IMR-90 (cell line): ENCODE results near the gene CWC27.
"Not testable (repeated sequence)": the region's sequence is repeated elsewhere in the genome, so short reads cannot be mapped to it uniquely, and the experiment has no call there.

Experiments used
- BHLHE40 ChIP-seq: fragments of 150-350 bp; IDR thresholded peaks from 2 replicates; pipeline ENCODE4 v1.6.1; 2016; ENCODE audit warnings: mild to moderate bottlenecking, low read depth, low read length
- CHD1 ChIP-seq: IDR thresholded peaks from 2 replicates; pipeline ENCODE4 v1.6.1; 2012; ENCODE audit warnings: low read depth, low read length, improper control_type of control experiment
- MXI1 ChIP-seq: IDR thresholded peaks from 2 replicates; pipeline ENCODE4 v1.6.1; 2012; ENCODE audit warnings: low read depth, mild to moderate bottlenecking, low read length, moderate library complexity, borderline replicate concordance
- POLR2A ChIP-seq: IDR thresholded peaks from 2 replicates; pipeline ENCODE4 v1.6.1; 2012; ENCODE audit warnings: mild to moderate bottlenecking, low read depth, low read length
- RAD21 ChIP-seq: IDR thresholded peaks from 2 replicates; pipeline ENCODE4 v1.6.1; 2012; ENCODE audit warnings: low read length, improper control_type of control experiment
- SMC3 ChIP-seq: fragments of 150-350 bp; IDR thresholded peaks from 2 replicates; pipeline ENCODE4 v1.6.1; 2016; ENCODE audit warnings: low read depth, mild to moderate bottlenecking, antibody characterized with exemption, low read length, moderate library complexity
- TF ChIP-seq, protein P1 (sequence below): conservative IDR thresholded peaks from 2 replicates; pipeline ENCODE4 v1.5.1; 2012; ENCODE audit warnings: mild to moderate bottlenecking, low read depth, low read length, improper control_type of control experiment
- TF ChIP-seq, protein P2 (sequence below): fragments of 150-350 bp; IDR thresholded peaks from 2 replicates; pipeline ENCODE4 v1.6.1; 2016; ENCODE audit warnings: low read depth, mild to moderate bottlenecking, low read length, moderate library complexity, borderline replicate concordance

GRCh38 chr5:64819345-64819744, 50.6 kb downstream of the CWC27 start:
- TF ChIP-seq, protein P1, sequence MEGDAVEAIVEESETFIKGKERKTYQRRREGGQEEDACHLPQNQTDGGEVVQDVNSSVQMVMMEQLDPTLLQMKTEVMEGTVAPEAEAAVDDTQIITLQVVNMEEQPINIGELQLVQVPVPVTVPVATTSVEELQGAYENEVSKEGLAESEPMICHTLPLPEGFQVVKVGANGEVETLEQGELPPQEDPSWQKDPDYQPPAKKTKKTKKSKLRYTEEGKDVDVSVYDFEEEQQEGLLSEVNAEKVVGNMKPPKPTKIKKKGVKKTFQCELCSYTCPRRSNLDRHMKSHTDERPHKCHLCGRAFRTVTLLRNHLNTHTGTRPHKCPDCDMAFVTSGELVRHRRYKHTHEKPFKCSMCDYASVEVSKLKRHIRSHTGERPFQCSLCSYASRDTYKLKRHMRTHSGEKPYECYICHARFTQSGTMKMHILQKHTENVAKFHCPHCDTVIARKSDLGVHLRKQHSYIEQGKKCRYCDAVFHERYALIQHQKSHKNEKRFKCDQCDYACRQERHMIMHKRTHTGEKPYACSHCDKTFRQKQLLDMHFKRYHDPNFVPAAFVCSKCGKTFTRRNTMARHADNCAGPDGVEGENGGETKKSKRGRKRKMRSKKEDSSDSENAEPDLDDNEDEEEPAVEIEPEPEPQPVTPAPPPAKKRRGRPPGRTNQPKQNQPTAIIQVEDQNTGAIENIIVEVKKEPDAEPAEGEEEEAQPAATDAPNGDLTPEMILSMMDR, result not testable (repeated sequence)
- TF ChIP-seq POLR2A, SMC3, BHLHE40, RAD21, CHD1, MXI1: not testable (repeated sequence)
- TF ChIP-seq, protein P2, sequence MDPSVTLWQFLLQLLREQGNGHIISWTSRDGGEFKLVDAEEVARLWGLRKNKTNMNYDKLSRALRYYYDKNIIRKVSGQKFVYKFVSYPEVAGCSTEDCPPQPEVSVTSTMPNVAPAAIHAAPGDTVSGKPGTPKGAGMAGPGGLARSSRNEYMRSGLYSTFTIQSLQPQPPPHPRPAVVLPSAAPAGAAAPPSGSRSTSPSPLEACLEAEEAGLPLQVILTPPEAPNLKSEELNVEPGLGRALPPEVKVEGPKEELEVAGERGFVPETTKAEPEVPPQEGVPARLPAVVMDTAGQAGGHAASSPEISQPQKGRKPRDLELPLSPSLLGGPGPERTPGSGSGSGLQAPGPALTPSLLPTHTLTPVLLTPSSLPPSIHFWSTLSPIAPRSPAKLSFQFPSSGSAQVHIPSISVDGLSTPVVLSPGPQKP, result not testable (repeated sequence)
